GM12872 (cell line): Measurements from ENCODE around the gene MX2.

Source experiments
- TF ChIP-seq, protein P1 (sequence below): IDR thresholded peaks from 3 replicates; pipeline ENCODE4 v1.5.1; 2011; ENCODE audit warnings: low read depth, mild to moderate bottlenecking, low read length, moderate library complexity; ENCODE audit not compliant: insufficient read depth

MX2 gene

GRCh38 chr21:41398251-41398650 is 36.4 kb downstream of the MX2 start:
- TF ChIP-seq, protein P1, sequence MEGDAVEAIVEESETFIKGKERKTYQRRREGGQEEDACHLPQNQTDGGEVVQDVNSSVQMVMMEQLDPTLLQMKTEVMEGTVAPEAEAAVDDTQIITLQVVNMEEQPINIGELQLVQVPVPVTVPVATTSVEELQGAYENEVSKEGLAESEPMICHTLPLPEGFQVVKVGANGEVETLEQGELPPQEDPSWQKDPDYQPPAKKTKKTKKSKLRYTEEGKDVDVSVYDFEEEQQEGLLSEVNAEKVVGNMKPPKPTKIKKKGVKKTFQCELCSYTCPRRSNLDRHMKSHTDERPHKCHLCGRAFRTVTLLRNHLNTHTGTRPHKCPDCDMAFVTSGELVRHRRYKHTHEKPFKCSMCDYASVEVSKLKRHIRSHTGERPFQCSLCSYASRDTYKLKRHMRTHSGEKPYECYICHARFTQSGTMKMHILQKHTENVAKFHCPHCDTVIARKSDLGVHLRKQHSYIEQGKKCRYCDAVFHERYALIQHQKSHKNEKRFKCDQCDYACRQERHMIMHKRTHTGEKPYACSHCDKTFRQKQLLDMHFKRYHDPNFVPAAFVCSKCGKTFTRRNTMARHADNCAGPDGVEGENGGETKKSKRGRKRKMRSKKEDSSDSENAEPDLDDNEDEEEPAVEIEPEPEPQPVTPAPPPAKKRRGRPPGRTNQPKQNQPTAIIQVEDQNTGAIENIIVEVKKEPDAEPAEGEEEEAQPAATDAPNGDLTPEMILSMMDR, result no peak

- TF ChIP-seq, protein P1, result no peak
These were observed 37.0 kb downstream of the MX2 start for GRCh38 chr21:41398831-41399230.

DNA sequence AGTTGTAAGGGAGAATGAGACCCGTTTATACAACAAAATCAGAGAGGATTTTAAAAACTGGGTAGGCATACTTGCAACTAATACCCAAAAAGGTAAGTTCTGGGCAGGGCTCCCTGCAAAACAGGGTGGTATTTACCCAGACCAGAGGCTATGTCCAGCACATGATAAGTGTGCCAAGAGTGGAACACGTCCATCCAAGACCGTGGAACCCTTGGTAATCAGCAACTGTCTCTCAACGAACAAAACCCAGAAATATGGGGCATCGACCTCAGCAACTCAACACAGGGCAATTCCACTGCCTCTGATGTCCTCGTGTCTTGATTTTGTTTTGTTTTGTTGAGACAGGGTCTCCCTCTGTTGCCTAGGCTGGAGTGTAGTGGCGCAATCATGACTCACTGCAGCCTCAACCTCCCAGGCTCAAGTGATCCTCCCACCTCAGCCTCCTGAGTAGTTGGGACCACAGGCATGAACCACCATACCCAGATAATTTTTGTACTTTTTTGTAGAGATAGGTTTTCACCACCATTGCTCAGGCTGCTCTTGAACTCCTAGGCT is 37.5 kb downstream of the MX2 start:
- TF ChIP-seq, protein P1, result no peak

DNA sequence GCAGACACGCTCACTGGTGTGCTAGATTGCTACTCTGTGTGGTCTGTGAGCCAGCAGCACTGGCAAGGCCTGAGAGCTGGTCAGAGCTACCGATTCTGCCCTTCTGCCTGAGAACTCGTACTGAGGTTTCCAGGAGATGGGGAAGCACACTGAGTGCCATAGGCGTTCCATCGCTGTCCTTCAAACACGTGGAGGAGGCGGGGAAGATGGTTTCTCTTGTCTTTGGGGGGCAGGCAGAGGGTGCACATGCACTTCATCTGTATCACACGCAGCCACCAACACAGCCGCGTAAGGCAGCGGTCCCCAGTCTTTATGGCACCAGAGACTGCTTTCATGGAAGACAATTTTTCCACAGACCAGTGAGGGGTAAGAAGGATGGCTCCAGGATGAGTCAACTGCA is 40.4 kb downstream of the MX2 start:
- TF ChIP-seq, protein P1, result no peak

GRCh38 chr21:41402796-41403195 is 41.0 kb downstream of the MX2 start:
- TF ChIP-seq, protein P1, result no peak

GRCh38 chr21:41403331-41403730 is 41.5 kb downstream of the MX2 start:
- TF ChIP-seq, protein P1, result no peak

DNA sequence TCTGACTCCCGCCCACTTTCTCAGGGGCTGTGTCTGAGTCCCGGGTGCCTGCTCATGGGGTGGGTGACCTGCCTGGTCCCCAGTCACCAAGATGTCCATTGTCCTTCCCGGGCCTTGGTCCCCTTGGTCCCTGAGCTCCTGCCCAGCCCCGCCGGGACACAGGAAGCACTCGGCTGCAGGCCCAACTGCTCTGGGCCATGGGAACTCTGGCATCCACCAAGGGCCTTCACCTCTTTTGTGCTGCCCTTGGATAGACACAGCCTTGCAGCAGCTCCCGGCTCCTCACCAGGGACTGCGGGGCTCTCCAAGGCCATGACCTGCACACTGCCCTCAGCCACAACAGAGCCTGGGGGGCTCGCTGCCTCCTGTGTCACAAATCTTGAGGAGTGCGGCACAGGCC is 42.1 kb downstream of the MX2 start:
- TF ChIP-seq, protein P1, result no peak
